ENCODE measurements around the gene ALK. TPM values are rescaled to one million over a fixed set of nuclear protein-coding genes. Genes with fewer than 3 reads are reported as not detected.
"Not testable (repeated sequence)": the region's sequence is repeated elsewhere in the genome, so short reads cannot be mapped to it uniquely, and the experiment has no call there.

Gene ALK
- total and polyA plus RNA-seq, 2 donors (not counting 1 experiment from before 2014, with no cell fraction given), result under 0.01 to 0.02 TPM

- Histone ChIP-seq H2AFZ (ENCODE audit: low read length) (no peak overlapping the region), H3K4me1 (ENCODE audit: control insufficient read depth, extremely low read depth, insufficient read depth, low read length) (no peaks in the 10 kb centered on the region), H4K20me1 (ENCODE audit: control insufficient read depth, extremely low read depth, insufficient read depth, low read length) (no peaks in the 10 kb centered on the region), H3K9me3 (ENCODE audit: control insufficient read depth, insufficient read depth, low read depth, low read length) (no peaks in the 10 kb centered on the region), H3K4me3 (replicated peaks in 1 of 4; ENCODE audit: control extremely low read depth in 1 of 4, insufficient read depth in 1 of 4, low read depth in 3 of 4, low read length in 4 of 4) (no peak overlapping the region), H3K27ac (ENCODE audit: insufficient read depth, low read length) (no peak overlapping the region), H3K36me3 (ENCODE audit: control insufficient read depth, insufficient read depth, low read length) (no peaks in the 10 kb centered on the region), H3K9ac (ENCODE audit: insufficient read depth, low read length) (no peak overlapping the region), H3K4me2 (ENCODE audit: extremely low read depth, insufficient read depth, low read length) (no peak overlapping the region), H3K27me3 (ENCODE audit: control insufficient read depth, insufficient read depth, low read length) (no peaks in the 10 kb centered on the region), H3K79me2 (ENCODE audit: control insufficient read depth, insufficient read depth, low read length) (no peaks in the 10 kb centered on the region)
- TF ChIP-seq EZH2 (IDR thresholded peaks at IDR 0.05; ENCODE audit: low read length, missing control alignments) (no peak), CTCF (conservative IDR thresholded peaks at IDR 0.05 in 1 of 2, IDR thresholded peaks at IDR 0.05 in 1 of 2; ENCODE audit: low read depth in 1 of 2, low read length in 2 of 2) (no peak)
- no peak for DNase-seq (ENCODE audit: low read depth in 2 of 2)
Observed at GRCh38 chr2:29247336-29247914, 674.0 kb downstream of the ALK start.

DNA sequence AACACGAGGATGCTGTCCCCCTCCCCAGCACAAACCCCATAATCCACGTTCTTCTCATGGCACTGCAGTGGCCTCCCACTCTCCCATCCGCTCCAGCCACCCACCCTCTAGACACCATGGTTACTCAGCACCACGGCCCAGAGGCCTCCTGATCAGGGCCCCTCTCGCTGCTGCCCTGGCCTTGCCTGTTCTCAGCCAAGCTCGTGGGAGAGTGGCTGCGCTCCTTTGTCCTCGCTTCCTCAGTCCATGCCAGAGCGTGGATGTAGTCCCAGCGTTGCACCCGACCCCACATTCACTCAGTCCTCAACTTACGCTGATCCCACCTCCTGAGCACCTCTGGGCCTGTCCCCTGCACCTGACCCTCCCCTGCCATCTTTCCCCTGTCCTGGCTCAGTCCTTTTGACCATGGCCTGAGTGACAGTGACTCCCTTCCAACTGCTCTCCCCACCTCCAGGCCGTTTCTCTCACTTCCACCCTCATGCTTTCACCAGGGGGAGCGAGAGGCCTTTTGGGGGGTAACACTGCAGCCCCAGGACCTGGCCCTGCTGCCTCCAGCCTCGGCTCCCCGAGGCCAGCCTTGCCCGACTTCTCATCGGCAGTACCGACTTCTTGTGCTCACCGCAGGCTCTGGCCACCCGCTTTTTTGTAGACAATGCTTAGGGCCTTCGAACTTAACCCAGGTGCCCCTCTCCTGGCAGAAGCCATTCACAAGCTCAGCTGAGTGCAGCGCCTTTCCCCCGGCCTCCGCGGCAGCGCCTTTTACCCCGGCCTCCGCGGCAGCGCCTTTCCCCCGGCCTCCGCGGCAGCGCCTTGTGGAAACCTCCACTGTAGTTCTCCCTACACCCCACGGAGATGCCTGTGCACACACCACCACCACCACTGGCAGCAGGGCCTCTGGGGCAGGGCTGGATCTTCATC is 674.7 kb downstream of the ALK start:
- H3K36me3 ChIP-seq (ENCODE audit: control insufficient read depth, insufficient read depth, low read length), result no peaks in the 10 kb centered on the region
- H3K4me1 ChIP-seq (ENCODE audit: control insufficient read depth, extremely low read depth, insufficient read depth, low read length), result no peaks in the 10 kb centered on the region
- H3K4me3 ChIP-seq (replicated peaks in 1 of 4; ENCODE audit: control extremely low read depth in 1 of 4, insufficient read depth in 1 of 4, low read depth in 3 of 4, low read length in 4 of 4), result no peak overlapping the region
- H4K20me1 ChIP-seq (ENCODE audit: control insufficient read depth, extremely low read depth, insufficient read depth, low read length), result no peaks in the 10 kb centered on the region
- no peak overlapping the region for H3K4me2 ChIP-seq (ENCODE audit: extremely low read depth, insufficient read depth, low read length)
- H3K79me2 ChIP-seq (ENCODE audit: control insufficient read depth, insufficient read depth, low read length), result no peaks in the 10 kb centered on the region
- H3K9me3 ChIP-seq (ENCODE audit: control insufficient read depth, insufficient read depth, low read depth, low read length), result no peaks in the 10 kb centered on the region
- no peak overlapping the region for H2AFZ ChIP-seq (ENCODE audit: low read length)
- H3K27me3 ChIP-seq (ENCODE audit: control insufficient read depth, insufficient read depth, low read length), result no peaks in the 10 kb centered on the region
- H3K9ac ChIP-seq (ENCODE audit: insufficient read depth, low read length), result no peak overlapping the region
- H3K27ac ChIP-seq (ENCODE audit: insufficient read depth, low read length), result no peak overlapping the region
- TF ChIP-seq CTCF (conservative IDR thresholded peaks at IDR 0.05 in 1 of 2, IDR thresholded peaks at IDR 0.05 in 1 of 2; ENCODE audit: low read depth in 1 of 2, low read length in 2 of 2), result no peak
- TF ChIP-seq EZH2 (IDR thresholded peaks at IDR 0.05; ENCODE audit: low read length, missing control alignments), result no peak
- no peak for DNase-seq (ENCODE audit: low read depth in 2 of 2)

DNA sequence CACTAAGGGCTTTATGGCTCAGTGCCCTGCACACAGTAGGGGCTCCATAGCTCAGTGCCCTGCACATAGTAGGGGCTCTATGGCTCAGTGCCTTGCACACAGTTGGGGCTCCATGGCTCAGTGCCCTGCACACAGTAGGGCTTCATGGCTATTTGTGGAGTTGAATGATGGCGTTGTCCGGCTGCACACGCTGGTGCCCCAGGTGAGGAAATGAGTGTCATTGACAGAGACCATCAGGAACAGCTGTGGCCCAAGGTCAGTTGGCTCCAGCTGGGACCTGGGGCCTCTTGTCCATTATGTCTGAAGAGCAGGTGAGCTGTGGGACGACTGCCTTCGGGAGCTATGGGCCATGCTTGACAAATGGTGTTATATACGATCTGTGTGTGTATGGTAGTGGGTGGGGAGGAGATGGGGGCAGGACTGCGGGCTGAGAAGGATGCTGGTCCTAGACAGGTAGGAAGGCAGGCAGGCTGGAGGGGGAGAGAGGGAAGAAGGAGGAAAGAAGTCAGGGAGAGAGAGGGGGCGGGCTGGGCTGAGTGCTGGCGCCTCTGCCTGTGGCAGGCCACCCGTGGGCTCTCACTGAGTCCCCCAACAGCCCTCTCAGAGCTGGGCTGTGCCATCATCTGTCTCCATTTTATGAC is 675.5 kb downstream of the ALK start:
- H3K36me3 ChIP-seq (ENCODE audit: control insufficient read depth, insufficient read depth, low read length), result no peaks in the 10 kb centered on the region
- H3K79me2 ChIP-seq (ENCODE audit: control insufficient read depth, insufficient read depth, low read length), result no peaks in the 10 kb centered on the region
- no peak overlapping the region for H2AFZ ChIP-seq (ENCODE audit: low read length)
- no peaks in the 10 kb centered on the region for H3K9me3 ChIP-seq (ENCODE audit: control insufficient read depth, insufficient read depth, low read depth, low read length)
- no peak for DNase-seq (ENCODE audit: low read depth in 2 of 2)
- H3K9ac ChIP-seq (ENCODE audit: insufficient read depth, low read length), result no peak overlapping the region
- H3K4me1 ChIP-seq (ENCODE audit: control insufficient read depth, extremely low read depth, insufficient read depth, low read length), result no peaks in the 10 kb centered on the region
- H3K4me3 ChIP-seq (replicated peaks in 1 of 4; ENCODE audit: control extremely low read depth in 1 of 4, insufficient read depth in 1 of 4, low read depth in 3 of 4, low read length in 4 of 4), result no peak overlapping the region
- H3K4me2 ChIP-seq (ENCODE audit: extremely low read depth, insufficient read depth, low read length), result no peak overlapping the region
- H3K27me3 ChIP-seq (ENCODE audit: control insufficient read depth, insufficient read depth, low read length), result no peaks in the 10 kb centered on the region
- H3K27ac ChIP-seq (ENCODE audit: insufficient read depth, low read length), result no peak overlapping the region
- no peaks in the 10 kb centered on the region for H4K20me1 ChIP-seq (ENCODE audit: control insufficient read depth, extremely low read depth, insufficient read depth, low read length)
- TF ChIP-seq EZH2 (IDR thresholded peaks at IDR 0.05; ENCODE audit: low read length, missing control alignments) (no peak), CTCF (conservative IDR thresholded peaks at IDR 0.05 in 1 of 2, IDR thresholded peaks at IDR 0.05 in 1 of 2; ENCODE audit: low read depth in 1 of 2, low read length in 2 of 2) (no peak)

DNA sequence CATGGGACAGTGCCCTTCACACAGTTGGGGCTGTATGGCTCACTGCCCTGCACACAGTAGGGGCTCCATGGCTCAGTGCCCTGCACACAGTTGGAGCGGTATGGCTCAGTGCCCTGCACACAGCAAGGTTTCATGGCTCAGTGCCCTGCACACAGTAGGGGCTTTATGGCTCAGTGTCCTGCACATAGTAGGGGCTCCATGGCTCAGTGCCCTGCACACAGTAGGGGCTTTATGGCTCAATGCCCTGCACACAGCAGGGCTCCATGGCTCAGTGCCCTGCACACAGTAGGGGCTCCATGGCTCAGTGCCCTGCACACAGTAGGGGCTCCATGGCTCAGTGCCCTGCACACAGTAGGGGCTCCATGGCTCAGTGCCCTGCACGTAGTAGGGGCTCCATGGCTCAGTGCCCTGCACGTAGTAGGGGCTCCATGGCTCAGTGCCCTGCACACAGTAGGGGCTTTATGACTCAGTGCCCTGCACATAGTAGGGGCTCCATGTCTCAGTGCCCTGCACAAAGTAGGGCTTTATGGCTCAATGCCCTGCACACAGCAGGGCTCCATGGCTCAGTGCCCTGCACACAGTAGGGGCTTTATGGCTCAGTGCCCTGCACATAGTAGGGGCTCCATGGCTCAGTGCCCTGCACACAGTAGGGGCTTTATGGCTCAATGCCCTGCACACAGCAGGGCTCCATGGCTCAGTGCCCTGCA is 676.2 kb downstream of the ALK start:
- H3K27me3 ChIP-seq (ENCODE audit: control insufficient read depth, insufficient read depth, low read length); H3K36me3 ChIP-seq (ENCODE audit: control insufficient read depth, insufficient read depth, low read length); H3K79me2 ChIP-seq (ENCODE audit: control insufficient read depth, insufficient read depth, low read length); H3K4me2 ChIP-seq (ENCODE audit: extremely low read depth, insufficient read depth, low read length); H3K9ac ChIP-seq (ENCODE audit: insufficient read depth, low read length); H4K20me1 ChIP-seq (ENCODE audit: control insufficient read depth, extremely low read depth, insufficient read depth, low read length); DNase-seq (ENCODE audit: low read depth in 2 of 2); H3K4me1 ChIP-seq (ENCODE audit: control insufficient read depth, extremely low read depth, insufficient read depth, low read length); H3K4me3 ChIP-seq (replicated peaks in 1 of 4; ENCODE audit: control extremely low read depth in 1 of 4, insufficient read depth in 1 of 4, low read depth in 3 of 4, low read length in 4 of 4); H3K27ac ChIP-seq (ENCODE audit: insufficient read depth, low read length); H2AFZ ChIP-seq (ENCODE audit: low read length); H3K9me3 ChIP-seq (ENCODE audit: control insufficient read depth, insufficient read depth, low read depth, low read length): not testable (repeated sequence)
